Fibroblast of lung (primary cell): ENCODE results near the gene GPSM1. TPM values are rescaled to one million over a fixed set of nuclear protein-coding genes. Genes with fewer than 3 reads are reported as not detected.
A peak's percentile ranks its signal among the peaks of the same experiment; 100 is the strongest.

ENCODE experiments used
- DNase-seq, 2 donors: peaks; one replicate each; pipeline versions ENCODE4 v3.0.0 to v3.0.0-alpha.2; 2010; ENCODE audit warnings: low read depth in 2 of 2
- H2AFZ ChIP-seq: 2 replicates; pipeline ENCODE4 v1.5.1; 2012; ENCODE audit warnings: low read length, control low read depth, inconsistent platforms
- H3K27ac ChIP-seq: 2 replicates; pipeline ENCODE4 v1.5.1; 2011; ENCODE audit warnings: low read length, control low read depth; ENCODE audit not compliant: insufficient read depth
- H3K27me3 ChIP-seq: 2 replicates; pipeline ENCODE4 v1.5.1; 2011; ENCODE audit warnings: mild to moderate bottlenecking, low read length; ENCODE audit not compliant: control insufficient read depth, insufficient read depth
- H3K36me3 ChIP-seq: 2 replicates; pipeline ENCODE4 v1.5.1; 2011; ENCODE audit warnings: low read length; ENCODE audit not compliant: control insufficient read depth, insufficient read depth
- H3K4me1 ChIP-seq: 2 replicates; pipeline ENCODE4 v1.5.1; 2011; ENCODE audit warnings: low read length; ENCODE audit not compliant: control insufficient read depth, insufficient read depth; ENCODE audit errors: extremely low read depth
- H3K4me2 ChIP-seq: 2 replicates; pipeline ENCODE4 v1.5.1; 2011; ENCODE audit warnings: low read length, control low read depth; ENCODE audit not compliant: insufficient read depth; ENCODE audit errors: extremely low read depth
- H3K4me3 ChIP-seq, 4 experiments: fragments of 200-600 bp in 1 of 4; sonication (generic) in 1 of 4; replicated peaks in 1 of 4; 2 replicates each; pipeline ENCODE4 v1.5.1; 2011 to 2016; ENCODE audit warnings: low read length in 4 of 4, low read depth in 3 of 4, mild to moderate bottlenecking in 3 of 4, control low read depth in 2 of 4, inconsistent platforms in 1 of 4, mixed read lengths in 1 of 4; ENCODE audit not compliant: insufficient read depth in 1 of 4; ENCODE audit errors: control extremely low read depth in 1 of 4
- H3K79me2 ChIP-seq: 2 replicates; pipeline ENCODE4 v1.5.1; 2012; ENCODE audit warnings: mild to moderate bottlenecking, low read length, inconsistent platforms; ENCODE audit not compliant: control insufficient read depth, insufficient read depth
- H3K9ac ChIP-seq: 2 replicates; pipeline ENCODE4 v1.5.1; 2011; ENCODE audit warnings: mild to moderate bottlenecking, low read length, control low read depth; ENCODE audit not compliant: insufficient read depth
- H3K9me3 ChIP-seq: 2 replicates; pipeline ENCODE4 v1.5.1; 2012; ENCODE audit warnings: low read depth, low read length; ENCODE audit not compliant: control insufficient read depth, insufficient read depth
- H4K20me1 ChIP-seq: 2 replicates; pipeline ENCODE4 v1.5.1; 2011; ENCODE audit warnings: low read length; ENCODE audit not compliant: control insufficient read depth, insufficient read depth; ENCODE audit errors: extremely low read depth
- CTCF ChIP-seq, 2 donors: IDR thresholded peaks in 1 of 2; conservative IDR thresholded peaks in 1 of 2; 1 replicate in 1 of 2; 2 replicates in 1 of 2; pipeline ENCODE4 v1.5.1; 2011 to 2012; ENCODE audit warnings: low read length in 2 of 2, control low read depth in 1 of 2, inconsistent platforms in 1 of 2, low read depth in 1 of 2, mild to moderate bottlenecking in 1 of 2
- EZH2 ChIP-seq: IDR thresholded peaks from 2 replicates; pipeline ENCODE4 v1.5.1; 2012; ENCODE audit warnings: low read length, control low read depth, mild to moderate bottlenecking; ENCODE audit errors: missing control alignments
- polyA plus RNA-seq, 2 donors: library from polyadenylated mRNA; depleted of rRNA in 1 of 2; stranded (reverse) in 1 of 2; unstranded in 1 of 2; fragments of >200 nt; gene quantifications; 2 replicates each; pipeline ENCODE4 v1.2.1, GENCODE V29; 2011 to 2012; ENCODE audit warnings: missing spikeins in 1 of 2
- total RNA-seq: library from RNA; depleted of rRNA; stranded (reverse); fragments of >200 nt; gene quantifications from 2 replicates; pipeline ENCODE4 v1.2.1, GENCODE V29; 2014

Gene GPSM1
- total and polyA plus RNA-seq, 2 donors (not counting 1 experiment from before 2014, with no cell fraction given) = 15.8 to 60.3 TPM

DNA sequence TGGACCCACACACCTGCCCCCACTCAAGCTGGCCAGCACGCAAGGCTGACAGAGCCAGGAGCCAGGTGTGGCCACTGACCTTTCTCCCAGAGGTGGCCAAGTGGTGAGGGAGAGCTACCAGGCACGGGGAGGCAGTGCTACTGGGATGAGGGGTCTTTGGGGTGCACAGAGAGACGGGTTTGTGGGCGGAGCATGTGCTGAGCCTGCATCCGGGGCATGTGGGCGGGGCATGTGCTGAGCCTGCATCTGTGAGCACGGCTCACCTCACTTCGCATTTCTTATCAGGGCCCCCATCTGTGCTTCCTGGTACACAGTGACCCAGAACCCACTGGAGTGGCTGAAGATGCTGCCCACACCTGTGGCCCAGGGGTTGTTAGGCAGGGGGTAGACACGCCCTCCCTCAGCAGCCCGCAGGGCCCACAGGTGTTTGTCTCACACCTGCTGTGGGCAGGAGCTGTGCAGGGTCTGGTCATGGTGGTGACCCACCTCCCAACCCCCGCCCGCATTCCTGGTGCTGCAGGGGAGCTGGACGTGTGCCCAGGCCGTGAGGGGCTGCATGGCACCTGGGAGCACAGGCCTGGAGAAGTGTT lies 45.0 kb upstream of the GPSM1 start:
- no peaks in the 10 kb centered on the region for H3K9me3 ChIP-seq
- no peak for TF ChIP-seq CTCF (conservative IDR thresholded peaks at IDR 0.05 in 1 of 2, IDR thresholded peaks at IDR 0.05 in 1 of 2; ENCODE audit: low read depth in 1 of 2, low read length in 2 of 2)
- no peak for TF ChIP-seq EZH2
- no peaks in the 10 kb centered on the region for H4K20me1 ChIP-seq
- H3K4me3 ChIP-seq = no peak overlapping the region
- no peak for DNase-seq
- no peak overlapping the region for H2AFZ ChIP-seq
- H3K36me3 ChIP-seq = no peaks in the 10 kb centered on the region
- H3K9ac ChIP-seq = no peak overlapping the region
- H3K4me2 ChIP-seq = no peak overlapping the region
- no peak overlapping the region for H3K27ac ChIP-seq
- H3K4me1 ChIP-seq = no peaks in the 10 kb centered on the region
- H3K27me3 ChIP-seq = peaks cover 4% of the 10 kb centered on the region
- H3K79me2 ChIP-seq = no peaks in the 10 kb centered on the region

DNA sequence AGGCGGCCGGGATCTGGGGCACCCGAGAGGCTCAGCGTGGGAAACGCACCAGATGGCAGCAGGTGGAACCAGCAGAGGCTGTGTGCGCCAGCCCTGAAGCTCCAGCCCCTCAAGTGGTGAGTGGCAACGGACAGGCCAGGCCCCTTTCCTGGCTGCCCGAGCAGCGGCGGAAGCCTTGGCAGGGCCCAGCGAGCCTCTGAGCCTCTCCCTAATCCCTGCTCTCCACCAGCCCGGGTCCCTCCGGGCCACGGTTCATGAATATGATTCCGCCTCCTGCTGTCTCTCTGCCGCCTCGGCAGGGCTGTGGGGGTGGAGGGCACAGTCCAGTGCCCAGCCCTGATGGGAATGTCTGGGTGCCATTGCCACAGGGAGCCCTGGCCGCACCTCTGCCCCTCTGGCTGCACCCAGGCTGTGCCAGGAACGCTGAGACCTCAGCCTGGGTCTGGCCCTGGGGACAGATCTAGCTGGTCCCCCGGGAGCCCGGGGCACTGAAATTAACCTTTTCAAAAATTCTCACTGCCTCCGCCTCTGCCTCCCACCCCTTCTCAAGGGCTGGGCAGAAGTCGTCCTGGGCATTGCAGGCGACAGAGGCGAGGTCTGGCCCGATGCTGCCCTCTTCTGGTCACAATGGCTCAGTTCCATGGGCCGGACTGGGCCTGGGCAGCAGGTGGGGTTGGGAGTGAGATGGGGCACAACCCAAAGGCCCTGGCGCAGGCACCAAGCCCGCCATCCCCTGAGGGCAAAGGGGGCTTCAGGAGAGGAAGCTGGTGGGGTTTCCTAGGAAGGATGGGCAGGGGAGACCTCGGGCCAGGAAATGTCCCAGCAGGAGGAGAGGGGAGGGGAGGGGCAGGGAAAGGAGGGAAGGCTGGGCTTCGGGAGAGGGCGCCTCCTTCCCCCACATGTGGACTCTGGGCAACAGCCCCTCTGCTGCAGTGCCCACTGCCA lies 43.8 kb upstream of the GPSM1 start:
- Histone ChIP-seq H3K9me3 (no peaks in the 10 kb centered on the region), H4K20me1 (no peaks in the 10 kb centered on the region), H3K4me1 (no peaks in the 10 kb centered on the region), H3K4me2 (peak overlapping the region; percentile 64), H3K27me3 (peaks cover 5% of the 10 kb centered on the region), H3K9ac (no peak overlapping the region), H3K4me3 (peak overlapping the region in 1 of 4 experiments; percentile 14), H3K79me2 (no peaks in the 10 kb centered on the region), H3K27ac (no peak overlapping the region), H2AFZ (no peak overlapping the region), H3K36me3 (no peaks in the 10 kb centered on the region)
- DNase-seq = peak; percentile 42 to 59
- TF ChIP-seq CTCF (conservative IDR thresholded peaks at IDR 0.05 in 1 of 2, IDR thresholded peaks at IDR 0.05 in 1 of 2; ENCODE audit: low read depth in 1 of 2, low read length in 2 of 2) (peak; percentile 65 to 82), EZH2 (no peak)

- Histone ChIP-seq H2AFZ (no peak overlapping the region), H4K20me1 (no peaks in the 10 kb centered on the region), H3K9ac (no peak overlapping the region), H3K4me2 (no peak overlapping the region), H3K36me3 (no peaks in the 10 kb centered on the region), H3K79me2 (no peaks in the 10 kb centered on the region), H3K4me3 (no peak overlapping the region), H3K4me1 (no peaks in the 10 kb centered on the region), H3K27me3 (peaks cover 5% of the 10 kb centered on the region), H3K9me3 (no peaks in the 10 kb centered on the region), H3K27ac (no peak overlapping the region)
- TF ChIP-seq EZH2 (no peak), CTCF (conservative IDR thresholded peaks at IDR 0.05 in 1 of 2, IDR thresholded peaks at IDR 0.05 in 1 of 2; ENCODE audit: low read depth in 1 of 2, low read length in 2 of 2) (no peak)
- DNase-seq = no peak
These were observed 43.0 kb upstream of the GPSM1 start for GRCh38 chr9:136284311-136284710.
